ENCODE measurements around the gene CASP3. TPM values are rescaled to one million over a fixed set of nuclear protein-coding genes. Genes with fewer than 3 reads are reported as not detected.
A peak's percentile ranks its signal among the peaks of the same experiment; 100 is the strongest.
"Not testable (repeated sequence)": the region's sequence is repeated elsewhere in the genome, so short reads cannot be mapped to it uniquely, and the experiment has no call there.

CASP3 gene
- total RNA-seq, 1 experiment from 2014 or later, result 56.1 TPM

DNA sequence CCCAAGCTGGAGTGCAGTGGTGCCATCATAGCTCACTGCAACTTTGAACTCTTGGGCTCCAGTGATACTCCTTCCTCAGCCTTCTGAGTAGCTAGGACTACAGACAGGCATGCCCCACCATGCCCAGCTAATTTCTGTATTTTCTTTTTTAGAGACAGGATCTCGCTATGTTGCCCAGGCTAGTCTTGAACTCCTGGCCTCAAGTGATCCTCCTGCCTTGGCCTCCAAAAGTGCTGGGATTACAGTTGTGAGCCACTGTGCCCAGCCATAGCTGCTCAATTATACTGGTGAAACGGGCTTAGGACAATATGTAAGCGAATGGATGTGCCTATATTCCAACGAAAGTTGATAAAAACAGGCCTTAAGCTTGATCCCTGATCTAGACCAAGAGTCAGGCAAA lies 13.1 kb downstream of the CASP3 start:
- DNase-seq (ENCODE audit: low read depth), result no peak

DNA sequence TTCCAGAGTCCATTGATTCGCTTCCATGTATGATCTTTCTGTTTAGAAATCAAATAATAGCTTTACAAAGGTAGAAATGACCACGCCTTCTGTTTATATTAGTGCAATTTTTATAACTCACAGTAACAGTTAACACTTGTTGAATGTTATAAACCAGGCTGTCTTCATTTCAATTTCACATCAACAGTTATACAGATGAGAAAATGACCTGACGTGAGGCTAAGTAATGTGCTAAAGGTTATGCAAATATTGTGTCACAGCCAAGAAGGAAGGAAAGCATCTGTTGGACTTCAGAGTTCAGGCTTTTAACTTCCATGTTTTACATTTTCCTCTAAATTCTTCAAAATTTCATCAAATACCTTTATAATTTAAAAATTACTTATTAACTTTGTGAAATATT lies 13.9 kb downstream of the CASP3 start:
- no peak for DNase-seq (ENCODE audit: low read depth)

DNA sequence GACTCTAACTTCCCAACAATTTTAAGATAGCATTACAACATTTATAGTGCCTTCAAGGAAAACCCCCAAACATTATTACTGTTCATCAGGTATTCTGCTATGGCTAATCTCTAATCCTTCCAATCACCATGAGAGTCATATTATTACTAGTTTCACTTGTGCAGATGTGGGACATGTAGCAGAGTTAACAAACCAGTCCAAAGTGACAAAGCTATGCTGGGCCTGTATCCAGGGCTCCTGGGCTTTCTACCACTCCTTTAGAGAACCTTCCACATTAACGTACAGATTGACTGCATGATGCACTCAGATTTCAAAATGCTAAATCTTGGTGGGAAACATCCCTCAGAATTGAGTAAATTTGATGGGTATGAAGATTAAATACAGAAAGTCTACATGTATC lies 16.4 kb downstream of the CASP3 start:
- no peak for DNase-seq (ENCODE audit: low read depth)

DNA sequence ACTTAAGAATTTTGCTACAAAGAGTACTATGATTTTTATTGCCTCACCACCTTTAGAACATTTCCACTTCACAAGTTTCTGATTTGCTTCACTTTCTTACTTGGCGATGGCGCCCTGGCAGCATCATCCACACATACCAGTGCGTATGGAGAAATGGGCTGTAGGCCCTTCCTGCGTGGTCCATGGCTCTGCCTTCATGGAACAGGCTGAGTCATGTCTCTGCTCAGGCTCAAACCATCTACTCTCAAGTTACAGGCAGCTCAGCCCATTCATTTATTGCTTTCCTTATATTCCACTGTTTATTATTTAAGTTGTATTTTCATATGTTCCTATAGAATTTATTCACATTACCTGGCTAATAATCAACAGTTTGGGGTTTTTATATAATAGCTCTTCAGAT lies 21.1 kb downstream of the CASP3 start:
- no peak for DNase-seq (ENCODE audit: low read depth)

DNA sequence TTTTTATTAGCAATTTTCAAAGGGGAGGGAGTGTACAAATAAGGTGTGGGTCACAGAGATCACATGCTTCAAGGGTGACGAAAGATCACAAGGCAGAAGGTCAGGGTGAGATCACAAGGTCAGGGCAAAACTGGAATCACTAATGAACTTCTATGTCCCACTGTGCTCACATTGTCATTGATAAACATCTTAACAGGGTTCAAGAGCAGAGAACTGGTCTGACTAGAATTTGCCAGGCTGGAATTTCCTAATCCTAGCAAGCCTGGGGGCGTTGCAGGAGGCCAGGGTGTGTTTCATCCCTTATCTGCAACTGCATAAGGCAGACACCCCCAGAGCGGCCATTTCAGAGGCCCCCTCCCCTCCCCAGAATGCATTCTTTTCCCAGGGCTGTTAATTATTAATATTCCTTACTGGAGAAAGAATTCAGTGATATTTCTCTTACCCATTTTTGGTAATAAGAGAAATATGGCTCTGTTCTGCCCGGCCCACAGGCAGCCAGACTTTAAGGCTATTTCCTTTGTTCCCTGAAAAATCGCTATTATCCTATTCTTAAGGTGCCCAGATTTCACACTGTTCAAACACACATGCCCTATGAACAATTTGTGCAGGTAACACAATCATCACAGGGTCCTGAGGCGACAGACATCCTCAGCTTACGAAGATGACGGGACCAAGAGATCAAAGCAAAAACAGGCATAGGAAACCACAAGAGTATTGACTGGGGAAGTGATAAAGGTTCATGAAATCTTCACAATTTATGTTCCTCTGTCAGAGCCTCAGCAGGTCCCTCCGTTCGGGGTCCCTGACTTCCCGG lies 23.3 kb downstream of the CASP3 start:
- not testable (repeated sequence) for DNase-seq (ENCODE audit: low read depth)

DNA sequence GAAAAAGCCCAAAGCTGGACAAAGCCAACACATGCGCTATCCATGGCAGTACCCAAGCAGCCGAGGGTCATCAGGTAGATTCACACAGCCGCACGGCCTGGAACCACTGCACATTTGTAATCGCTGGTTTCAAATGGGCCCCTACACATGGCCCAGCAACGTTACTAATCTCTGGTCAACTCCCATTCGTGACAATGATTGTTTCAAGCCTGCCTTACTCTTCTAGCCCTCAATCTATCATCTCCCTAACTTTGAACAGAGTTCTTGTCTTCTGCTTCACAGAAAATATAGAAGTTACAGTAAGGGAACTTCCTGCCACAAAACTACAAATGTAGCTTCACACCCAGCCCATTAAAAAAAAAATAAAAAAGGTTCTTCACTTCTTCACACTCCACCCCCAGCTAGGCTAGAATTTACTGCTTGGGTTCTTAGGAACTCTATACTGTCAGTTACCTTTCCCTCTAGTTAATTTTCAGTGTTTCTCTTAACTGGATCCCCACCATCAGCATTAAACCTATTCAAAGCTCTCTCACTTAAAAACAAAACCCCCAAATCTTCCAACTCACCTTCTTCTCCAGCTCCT lies 24.2 kb downstream of the CASP3 start:
- no peak for DNase-seq (ENCODE audit: low read depth)

DNA sequence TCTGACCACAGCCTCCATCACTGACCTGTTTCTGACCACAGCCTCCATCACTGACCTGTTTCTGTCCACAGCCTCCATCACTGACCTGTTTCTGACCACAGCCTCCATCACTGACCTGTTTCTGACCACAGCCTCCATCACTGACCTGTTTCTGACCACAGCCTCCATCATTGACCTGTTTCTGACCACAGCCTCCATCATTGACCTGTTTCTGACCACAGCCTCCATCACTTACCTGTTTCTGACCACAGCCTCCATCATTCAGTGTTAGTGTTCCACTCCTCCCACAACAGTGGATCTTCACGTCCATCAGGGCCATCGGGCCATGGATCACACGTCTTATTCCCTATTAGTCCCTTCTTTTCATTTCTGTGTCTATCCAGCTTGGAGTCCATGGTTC lies 24.7 kb downstream of the CASP3 start:
- not testable (repeated sequence) for DNase-seq (ENCODE audit: low read depth)

DNA sequence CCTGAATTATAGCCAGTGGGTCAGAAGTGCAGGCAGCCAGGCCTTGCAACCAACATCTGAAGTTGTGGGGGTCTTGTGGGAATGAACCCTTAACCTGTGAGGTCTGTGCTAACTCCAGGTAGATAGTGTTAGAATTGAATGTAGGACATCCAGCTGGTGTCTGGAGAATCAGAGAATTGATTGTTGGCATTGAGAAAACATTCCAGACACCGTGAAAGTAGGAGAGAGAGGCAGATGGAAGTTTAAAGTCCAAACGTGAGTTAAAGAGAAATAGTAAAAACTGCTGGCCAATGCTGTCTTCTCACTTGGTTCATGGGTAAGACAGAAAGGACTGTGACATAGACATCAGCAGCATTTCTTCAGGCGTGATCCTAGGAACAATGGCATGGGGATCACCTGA lies 27.7 kb downstream of the CASP3 start:
- DNase-seq (ENCODE audit: low read depth), result no peak

DNA sequence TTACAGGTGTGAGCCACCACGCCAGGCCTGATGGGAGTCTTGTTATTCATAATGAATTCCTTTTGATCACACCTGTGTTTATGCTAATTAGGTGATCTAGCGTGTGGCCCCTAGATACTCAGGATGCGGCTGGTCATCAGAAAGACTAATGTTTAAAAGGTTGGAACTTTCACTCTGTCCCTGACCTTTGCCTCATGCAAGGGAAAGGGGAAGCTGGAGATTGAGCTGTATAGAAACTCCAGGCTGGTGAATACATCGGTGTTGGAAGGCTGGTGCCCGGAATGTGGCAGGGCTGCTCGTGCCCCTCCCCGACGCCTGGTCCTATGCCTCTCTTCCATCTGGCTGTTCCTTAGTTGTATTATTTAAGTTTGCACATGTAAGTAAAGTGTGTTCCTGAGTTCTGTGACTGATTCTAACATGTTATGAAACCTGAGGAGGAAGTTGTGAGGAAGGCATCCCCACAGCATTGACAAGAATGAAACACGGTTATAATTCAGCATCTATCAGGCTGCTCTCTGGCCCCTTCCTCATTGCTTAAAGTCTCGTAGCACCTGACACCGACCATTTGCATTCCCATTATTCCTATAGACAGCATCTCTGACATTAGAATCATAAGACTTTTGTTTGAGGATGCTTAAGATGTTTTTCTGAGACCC lies 28.9 kb downstream of the CASP3 start:
- no peak for DNase-seq (ENCODE audit: low read depth)

DNA sequence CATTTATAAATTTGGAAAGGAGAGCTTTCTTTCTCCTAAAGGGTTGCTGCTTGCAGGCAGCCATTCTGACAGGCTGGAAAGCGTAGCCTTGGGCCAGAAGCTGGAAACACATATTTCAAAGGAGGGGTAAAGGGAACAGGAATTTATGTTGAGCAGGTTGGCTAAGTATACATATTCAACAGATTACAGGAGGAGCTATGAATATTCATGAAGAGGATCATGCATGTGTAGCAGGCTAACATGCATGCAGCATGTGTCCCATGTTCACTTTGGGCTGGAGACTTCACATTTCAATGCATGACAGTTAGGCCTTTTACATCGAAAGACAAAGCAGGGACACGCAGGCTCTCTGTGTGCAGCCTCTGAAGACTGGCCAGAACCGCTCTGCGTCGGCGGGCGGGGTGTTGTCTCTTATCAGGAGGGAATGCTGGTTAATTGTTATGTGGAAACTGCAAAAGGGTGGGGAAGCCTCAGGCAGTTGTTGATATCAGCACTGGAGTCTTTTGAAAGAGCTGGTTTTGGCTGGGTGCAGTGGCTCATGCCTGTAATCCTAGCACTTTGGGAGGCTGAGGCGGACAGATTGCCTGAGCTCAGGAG lies 31.5 kb downstream of the CASP3 start:
- DNase-seq (ENCODE audit: low read depth), result no peak

DNA sequence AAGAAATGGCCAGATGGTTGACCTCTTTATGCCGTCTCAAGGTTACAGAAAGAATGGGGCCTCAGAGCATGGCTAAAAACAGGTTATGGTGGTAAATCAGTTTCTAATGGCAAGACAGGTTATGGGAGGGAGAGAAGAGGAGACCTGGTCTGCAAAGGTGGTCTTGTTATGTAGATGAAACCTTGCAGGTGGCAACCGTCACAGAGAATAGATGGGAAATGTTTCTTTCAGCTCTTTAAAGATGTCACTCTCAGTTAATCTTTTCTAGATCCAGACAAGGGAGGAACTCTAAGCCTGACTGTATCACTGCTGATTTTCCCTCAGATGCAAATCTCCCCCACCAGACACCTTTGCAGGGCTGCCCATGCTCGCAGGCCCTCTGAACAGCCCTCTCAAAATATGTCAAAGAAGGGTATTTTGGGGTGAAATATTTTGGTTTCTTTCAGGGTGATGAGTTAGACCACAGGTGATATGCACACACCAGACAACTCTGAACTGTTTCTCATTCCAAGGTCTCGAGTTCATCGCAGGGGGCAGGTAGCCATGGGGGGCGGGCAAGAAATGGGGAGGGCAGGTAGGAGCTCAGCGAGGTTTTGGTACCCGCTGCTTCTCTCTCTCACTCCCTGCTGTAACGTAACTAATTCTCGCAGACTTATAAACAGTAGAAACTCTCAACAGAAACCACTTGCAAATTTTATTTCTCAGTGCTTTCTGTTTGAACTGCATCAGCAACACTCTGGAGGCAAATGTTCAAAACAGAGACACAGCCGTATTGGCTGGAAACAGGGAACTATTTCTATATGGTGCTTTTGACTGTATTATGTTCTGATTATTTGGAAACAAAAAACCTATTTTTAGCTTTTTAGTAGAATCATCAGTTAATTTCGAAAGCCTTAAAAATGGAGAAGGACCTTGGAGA lies 32.4 kb downstream of the CASP3 start:
- no peak for DNase-seq (ENCODE audit: low read depth)

DNA sequence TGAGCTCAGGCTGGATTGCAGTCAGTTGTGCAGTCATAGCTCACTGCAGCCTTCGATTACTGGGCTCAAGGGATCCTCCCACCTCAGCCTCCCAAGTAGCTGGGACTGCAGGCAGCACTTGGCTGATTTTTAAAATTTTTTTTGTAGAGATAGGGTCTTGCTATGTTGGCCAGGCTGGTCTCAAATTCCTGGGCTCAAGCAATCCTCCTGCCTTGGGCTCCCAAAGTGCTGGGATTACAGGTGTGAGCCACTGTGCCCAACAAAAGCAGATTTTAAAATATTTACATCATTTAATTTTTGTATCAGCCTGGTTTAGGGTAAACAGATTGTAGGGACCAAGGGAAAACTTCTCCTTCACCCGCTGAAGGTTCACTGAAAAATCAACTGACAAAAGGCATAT lies 33.1 kb downstream of the CASP3 start:
- not testable (repeated sequence) for DNase-seq (ENCODE audit: low read depth)

DNA sequence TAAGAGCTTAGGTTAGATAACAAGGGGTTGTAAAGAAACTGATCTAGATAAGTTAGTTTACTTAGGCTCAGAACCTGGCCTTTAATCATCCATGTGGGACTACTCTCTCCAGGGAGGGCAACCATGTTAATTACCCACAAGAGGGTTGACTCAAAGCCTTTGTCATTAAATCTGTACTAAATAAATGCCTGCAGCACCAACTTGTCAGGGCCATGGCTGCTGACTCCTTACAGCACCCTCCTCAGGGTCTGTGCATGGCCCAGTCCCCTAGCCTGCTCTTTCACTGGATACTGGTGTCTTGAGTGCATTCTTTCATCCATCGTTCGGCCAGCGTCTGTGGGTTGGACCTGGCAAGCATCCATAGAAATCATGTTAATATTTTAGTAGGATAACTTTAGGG lies 34.7 kb downstream of the CASP3 start:
- no peak for DNase-seq (ENCODE audit: low read depth)

DNA sequence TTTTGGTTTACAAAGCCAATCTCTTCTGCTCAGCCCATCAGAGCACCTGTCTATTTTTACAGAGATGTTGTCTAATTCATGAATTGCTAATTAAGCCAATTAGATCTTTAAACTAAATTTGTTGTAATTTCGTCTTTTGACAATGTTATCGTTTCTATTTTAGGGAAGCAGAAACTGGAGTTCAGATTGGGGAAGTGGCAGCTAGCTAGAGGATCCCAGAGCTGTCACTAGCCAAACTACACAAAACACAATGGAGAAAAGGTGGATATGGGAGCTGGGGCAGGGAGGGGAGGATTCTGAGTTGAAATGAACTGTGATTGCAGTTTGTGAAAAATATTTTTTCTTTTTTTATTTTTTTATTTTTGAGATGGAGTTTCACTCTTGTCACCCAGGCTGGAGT lies 35.8 kb downstream of the CASP3 start:
- no peak for DNase-seq (ENCODE audit: low read depth)

DNA sequence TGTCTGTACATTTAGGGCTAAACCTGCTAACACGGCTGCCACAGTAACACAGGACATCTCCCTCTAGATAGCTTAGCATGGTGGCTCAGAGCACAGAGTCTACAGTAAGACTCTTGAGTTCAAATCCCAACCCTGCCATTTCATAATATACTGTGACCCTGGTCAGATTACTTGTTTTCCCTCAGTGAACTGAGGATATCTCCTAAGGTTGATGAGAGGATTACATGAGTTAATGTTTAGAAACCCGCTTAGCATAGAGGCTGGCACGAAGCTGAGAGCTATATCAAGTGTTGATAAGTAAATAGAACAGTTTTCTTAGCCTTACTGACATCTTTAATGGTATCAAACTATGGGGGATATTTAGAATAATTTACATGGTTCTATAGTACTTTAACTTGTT lies 37.2 kb downstream of the CASP3 start:
- DNase-seq (ENCODE audit: low read depth), result no peak

DNA sequence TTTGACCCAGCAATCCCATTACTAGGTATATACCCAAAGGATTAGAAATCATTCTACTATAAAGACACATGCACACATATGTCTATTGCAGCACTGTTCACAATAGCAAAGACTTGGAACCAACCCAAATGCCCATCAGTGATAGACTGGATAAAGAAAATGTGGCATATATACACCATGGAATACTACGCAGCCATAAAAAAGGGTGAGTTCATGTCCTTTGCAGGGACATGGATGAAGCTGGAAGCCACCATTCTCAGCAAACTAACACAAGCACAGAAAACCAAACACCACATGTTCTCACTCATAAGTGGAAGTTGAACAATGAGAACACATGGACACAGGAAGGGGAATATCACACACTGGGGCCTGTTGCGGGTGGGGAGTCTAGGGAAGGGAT lies 41.8 kb downstream of the CASP3 start:
- DNase-seq (ENCODE audit: low read depth), result not testable (repeated sequence)

DNA sequence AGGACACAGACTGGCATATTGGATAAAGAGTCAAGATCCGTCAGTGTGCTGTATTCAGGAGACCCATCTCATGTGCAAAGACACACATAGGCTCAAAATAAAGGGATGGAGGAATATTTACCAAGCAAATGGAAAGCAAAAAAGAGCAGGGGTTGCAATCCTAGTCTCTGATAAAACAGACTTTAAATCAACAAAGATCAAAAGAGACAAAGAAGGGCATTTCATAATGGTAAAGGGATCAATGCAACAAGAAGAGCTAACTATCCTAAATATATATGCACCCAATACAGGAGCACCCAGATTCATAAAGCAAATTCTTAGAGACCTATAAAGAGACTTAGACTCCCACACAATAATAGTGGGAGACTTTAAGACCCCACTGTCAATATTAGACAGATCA lies 46.4 kb downstream of the CASP3 start:
- not testable (repeated sequence) for DNase-seq (ENCODE audit: low read depth)

DNA sequence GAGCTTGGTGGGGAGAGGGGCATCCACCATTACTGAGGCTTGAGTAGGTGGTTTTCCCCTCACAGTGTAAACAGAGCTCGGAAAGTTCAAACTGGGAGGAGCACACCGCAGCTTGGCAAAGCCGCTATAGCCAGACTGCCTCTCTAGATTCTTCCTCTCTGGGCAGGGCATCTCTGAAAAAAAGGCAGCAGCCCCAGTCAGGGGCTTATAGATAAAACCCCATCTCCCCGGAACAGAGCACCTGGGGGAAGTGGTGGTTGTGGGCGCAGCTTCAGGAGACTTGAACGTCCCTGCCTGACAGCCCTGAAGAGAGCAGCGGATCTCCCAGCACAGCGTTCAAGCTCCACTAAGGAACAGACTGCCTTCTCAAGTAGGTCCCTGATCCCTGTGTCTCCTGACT lies 48.3 kb downstream of the CASP3 start:
- DNase-seq (ENCODE audit: low read depth), result not testable (repeated sequence)

DNA sequence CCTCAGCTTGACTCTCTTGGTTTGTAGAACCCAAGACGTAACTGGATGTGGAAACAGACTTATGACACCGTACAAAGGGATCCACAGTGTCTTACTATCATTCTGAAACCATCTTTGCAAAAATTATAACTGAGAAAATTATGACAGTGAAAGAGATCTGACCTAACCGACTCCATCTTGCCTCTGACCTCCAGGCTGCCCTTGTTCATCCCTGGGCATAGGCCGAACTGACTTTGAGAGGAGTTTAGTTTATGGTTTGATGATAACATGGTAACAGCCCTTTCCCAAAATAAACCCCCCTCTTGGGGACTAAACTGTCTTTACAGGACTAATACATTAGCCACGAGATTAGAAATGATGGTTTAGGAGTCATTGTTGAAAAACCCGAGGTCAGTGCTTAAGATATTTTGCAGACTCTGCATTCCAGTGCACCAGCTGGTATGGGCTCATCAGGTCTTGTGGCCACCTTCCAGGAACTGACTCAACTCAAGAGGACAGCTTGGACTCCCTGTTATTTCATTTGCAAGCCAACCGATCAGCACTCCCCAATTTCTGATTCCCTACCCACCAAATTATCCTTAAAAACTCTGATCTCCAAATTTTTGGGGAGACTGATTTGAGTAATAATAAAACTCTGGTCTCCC lies 49.6 kb downstream of the CASP3 start:
- DNase-seq (ENCODE audit: low read depth), result peak; percentile 57

DNA sequence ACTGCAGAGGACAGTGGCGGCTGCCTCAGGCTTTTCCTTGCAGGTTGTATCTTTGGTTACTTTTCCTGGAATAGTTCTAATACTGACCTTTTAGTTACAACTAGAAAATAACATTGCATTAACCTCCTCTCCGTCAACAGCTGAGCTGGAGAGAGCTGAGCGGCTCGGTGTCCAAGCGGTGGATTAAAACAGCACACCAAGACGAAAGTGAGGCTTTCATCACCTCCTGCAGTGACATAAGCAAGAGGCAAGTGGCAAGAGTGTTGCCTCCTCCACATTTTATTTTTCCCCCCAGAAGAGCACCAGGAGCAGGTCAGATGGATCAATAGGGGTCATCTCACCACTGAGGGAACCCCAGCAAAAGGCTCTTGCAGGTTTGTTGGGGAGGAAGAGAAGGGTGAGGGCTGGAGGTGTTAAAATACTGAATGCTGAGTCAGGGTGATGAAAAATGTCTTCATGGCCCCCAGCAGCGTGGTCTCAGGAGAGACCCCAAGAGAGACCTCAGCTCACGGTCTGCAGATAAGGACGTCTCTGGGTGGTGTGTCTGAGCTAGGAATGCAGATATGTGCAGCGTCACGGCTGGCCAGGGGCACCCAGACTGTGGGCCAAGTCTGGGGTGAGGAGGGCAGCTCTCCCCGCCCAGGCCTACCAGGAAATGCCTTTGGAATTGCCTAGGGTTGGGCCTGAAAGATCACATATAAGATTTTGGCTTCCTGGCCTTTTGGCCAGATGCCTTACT lies 50.3 kb downstream of the CASP3 start:
- DNase-seq (ENCODE audit: low read depth), result no peak

Measured in RPMI7951 (cell line).